LHCN-M2 (cell line): ENCODE results near the gene LIN7C. TPM values are rescaled to one million over a fixed set of nuclear protein-coding genes. Genes with fewer than 3 reads are reported as not detected.
"Not testable (repeated sequence)": the region's sequence is repeated elsewhere in the genome, so short reads cannot be mapped to it uniquely, and the experiment has no call there.

Source experiments
- DNase-seq: peaks from one replicate; pipeline ENCODE4 v3.0.0-alpha.2; 2012; ENCODE audit warnings: low read depth
- polyA plus RNA-seq: library from polyadenylated mRNA; unstranded; fragments of >200 nt; gene quantifications from one replicate; pipeline ENCODE4 v1.2.1, GENCODE V29; 2012; ENCODE audit warnings: missing spikeins
- total RNA-seq: library from RNA; depleted of rRNA; stranded (reverse); fragments of >200 nt; gene quantifications from 2 replicates; pipeline ENCODE4 v1.2.3, GENCODE V29; 2014; rRNA removed

LIN7C gene, protein sequence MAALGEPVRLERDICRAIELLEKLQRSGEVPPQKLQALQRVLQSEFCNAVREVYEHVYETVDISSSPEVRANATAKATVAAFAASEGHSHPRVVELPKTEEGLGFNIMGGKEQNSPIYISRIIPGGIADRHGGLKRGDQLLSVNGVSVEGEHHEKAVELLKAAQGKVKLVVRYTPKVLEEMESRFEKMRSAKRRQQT
- 44.0 and 44.8 TPM in 2 replicates for total RNA-seq
- polyA plus RNA-seq, result 4.8 TPM

DNA sequence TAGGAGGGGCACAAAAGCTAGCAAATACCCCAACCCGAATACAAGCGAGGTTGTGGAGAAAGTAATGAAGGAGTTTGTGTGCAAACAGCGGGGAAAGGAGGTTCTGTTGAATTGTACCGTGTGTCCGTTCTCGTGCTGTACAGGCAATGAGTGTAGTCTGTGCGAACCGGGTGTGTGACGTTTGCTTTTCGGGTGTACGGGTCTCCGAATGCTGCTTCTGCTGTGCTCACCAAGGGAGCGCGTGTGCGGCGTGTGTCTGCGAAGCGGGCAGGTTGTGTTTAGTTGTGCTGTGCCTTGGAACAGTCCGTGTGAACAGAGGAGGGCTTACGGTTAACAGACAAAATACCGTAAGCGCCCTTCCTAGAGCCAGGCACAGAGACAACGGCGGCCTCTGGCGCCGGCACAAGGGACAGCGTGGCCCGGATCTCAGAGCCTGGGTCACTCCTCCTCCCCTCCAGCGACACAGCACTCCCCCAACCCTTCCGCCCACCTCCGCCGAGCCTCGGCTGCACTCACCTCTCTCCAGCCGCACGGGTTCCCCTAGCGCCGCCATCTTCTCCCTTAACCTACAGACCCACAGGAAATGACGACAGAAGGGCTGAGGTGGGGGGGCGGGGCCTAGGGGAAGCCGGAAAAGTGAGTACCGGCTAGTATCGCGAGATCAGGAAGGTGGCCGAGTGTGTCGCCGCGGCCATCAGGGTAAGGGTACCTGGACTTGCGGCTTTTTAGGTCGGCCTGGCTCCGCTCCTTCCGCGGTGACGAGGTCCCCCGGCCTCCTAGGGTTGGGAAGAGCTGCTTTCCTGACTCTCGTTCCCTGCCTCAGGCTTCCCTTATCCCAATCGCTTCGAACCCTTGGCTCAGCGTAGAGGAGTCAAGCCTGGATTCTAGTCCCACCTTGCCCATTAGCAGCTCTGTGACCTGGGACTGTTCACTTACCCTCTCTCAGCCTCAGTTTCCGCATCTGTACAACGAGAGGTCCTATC is at the start of gene LIN7C:
LIN7C (minus strand) TSS at position 570 of the 983 bp plus-strand sequence; CDS start at position 553, 17 bp downstream.
- peak; percentile 94 for DNase-seq

DNA sequence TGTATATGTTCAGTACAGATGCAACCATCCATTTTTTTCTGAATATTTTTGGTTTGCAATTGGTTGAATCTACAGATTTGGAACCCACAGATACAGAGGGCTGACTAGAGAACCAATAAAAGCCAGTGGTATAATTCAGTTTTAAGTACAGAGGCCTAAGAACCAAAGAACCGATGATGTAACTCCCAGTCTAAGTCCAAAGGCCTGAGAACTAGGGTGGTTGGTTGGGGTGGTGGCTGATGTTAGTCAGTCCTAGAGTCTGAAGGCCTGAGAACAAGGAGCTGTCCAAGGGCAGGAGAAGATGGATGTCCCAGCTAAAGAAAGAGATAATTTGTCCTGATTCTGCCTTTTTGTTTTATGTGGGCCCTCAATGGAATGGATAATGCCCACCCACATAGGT is 48.7 kb upstream of the LIN7C start:
- DNase-seq, result no peak

DNA sequence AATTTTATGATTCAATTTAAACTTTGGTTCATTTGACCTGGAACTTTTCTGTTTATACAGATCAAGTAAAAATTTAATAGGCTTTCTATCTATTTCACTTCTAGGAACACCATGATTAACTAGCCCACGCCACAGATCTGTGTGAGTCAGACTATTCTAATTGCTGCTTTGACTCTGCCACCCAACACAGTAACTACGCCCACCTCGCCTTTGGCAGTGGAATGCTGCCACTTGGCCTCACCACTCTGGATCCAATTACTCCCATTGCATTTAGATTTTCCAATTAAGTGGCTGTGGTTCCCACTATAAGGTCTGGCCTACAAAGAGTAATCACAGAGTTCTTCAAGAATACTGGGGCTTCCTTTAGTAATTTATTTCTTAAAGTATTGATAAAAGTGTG is 46.6 kb upstream of the LIN7C start:
- DNase-seq, result peak; percentile 53

DNA sequence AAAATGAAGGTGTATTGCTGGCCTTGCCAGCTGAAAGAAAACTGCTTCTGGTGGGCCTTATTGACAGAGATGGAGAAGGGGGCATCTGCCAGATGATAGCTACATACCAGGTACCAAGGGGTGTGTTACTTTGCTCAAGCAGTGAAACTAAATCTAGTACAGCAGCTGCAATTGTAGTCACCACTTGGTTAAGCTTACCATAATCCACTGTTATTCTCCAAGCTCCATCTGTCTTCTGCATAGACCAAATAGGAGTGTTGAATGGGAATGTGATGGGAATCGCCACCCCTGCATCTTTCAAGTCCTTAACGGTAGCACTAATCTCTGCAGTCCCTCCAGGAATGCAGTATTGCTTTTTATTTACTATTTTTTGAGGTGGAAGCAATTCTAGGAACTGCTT is 45.8 kb upstream of the LIN7C start:
- DNase-seq, result no peak

DNA sequence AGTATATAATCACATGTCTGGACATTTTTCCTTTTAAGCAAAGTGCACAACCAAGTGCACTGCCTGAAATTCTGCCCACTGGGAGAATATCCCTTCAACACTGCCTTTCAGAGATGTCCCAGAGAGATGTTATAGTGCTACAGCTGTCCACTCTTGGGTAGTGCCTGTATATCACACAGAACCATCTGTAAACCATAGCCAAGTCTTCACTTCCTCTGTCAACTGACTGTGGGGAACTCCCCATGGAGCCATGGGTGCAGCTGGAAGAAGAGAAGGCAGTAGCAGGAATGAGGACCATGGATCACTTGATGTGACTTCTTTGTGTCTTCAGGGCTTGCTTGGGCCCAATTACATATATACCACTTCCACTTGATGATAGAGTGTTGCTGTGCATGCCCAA is 44.6 kb upstream of the LIN7C start:
- DNase-seq, result no peak

DNA sequence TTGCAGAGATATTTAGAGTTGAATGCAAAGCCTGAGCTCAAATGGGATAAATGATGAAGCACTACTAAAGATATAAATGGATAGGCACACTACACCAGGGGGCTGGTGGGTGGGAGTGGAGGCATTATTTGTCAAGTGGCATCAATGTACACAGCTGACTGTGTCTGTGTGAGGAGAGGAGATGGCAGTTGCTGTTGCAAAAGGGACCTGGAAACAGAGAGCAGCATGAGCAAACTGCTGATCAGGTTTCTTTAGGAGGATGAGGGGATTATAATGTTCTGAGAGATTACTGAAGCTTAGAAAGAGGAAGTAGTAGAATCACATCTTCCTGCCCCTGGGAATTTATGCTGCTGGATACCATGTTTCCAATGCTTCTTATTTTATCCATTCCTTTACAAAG is 39.4 kb upstream of the LIN7C start:
- DNase-seq, result peak; percentile 40

DNA sequence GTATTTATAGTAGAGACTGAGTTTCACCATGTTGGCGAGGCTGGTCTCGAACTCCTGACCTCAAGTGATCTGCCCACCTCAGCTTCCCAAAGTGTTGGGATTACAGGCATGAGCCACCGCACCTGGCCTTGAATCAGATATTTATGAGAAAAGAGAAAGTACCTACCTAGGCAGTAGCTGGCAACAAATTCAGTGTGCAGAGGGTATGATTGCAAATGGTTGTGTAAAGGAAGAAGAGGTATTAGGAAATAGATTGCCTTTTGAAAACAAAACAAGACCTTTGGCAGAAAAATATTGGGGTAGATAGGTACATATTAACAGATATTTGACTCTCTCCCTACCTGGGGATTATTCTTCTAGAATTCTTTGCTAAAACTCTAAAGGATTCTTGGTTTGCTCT is 38.5 kb upstream of the LIN7C start:
- DNase-seq, result no peak

DNA sequence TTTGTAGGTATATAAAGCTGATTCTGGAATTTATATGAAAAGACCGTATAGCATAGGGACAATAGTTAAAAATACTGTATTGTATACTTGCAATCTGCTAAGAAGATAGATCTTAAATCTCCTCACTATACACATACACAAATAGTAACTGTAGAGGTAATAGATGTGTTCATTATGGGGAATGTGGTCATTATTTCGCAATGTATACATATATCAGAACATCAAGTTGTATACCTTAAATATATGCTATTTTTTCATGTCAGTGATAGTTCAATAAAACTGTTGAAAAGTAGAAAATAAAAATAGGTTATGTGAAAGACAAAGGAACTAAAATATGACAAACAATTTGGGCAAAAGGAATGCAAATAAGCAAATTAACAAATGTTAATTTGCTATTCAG is 35.2 kb upstream of the LIN7C start:
- DNase-seq, result no peak

DNA sequence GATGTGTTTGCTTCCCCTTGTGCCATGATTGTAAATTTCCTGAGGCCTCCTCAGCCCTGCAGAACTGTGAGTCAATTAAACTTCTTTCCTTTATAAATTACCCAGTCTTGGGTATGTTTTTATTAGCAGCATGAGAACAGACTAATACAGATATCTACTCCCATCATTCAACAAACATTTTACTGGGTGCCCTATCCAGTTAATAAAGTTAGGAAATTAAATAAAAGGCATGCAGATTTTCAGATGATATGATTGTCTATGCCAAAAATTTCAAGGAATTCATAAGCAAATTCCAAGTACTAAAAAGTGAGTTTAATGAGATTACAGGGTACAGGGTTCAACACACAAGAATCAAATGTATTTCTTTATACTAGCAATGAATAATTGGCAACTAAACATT is 33.5 kb upstream of the LIN7C start:
- DNase-seq, result no peak

DNA sequence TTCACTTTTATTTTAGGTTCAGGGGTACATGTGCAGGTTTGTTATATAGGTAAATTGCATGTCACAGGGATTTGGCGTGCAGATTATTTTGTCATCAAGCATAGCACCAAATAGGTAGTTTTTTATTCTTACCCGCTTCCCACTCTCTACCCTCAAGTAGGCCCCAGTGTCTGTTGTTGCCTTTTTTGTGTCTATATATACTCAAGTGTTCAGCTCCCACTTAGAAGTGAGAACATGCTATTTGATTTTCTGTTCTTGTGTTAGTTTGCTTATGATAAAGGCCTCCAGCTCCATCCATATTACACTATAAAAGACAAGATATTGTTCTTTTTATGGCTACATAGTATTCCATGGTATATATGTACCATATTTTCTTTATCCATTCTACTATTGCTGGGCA is 28.5 kb upstream of the LIN7C start:
- DNase-seq, result no peak

DNA sequence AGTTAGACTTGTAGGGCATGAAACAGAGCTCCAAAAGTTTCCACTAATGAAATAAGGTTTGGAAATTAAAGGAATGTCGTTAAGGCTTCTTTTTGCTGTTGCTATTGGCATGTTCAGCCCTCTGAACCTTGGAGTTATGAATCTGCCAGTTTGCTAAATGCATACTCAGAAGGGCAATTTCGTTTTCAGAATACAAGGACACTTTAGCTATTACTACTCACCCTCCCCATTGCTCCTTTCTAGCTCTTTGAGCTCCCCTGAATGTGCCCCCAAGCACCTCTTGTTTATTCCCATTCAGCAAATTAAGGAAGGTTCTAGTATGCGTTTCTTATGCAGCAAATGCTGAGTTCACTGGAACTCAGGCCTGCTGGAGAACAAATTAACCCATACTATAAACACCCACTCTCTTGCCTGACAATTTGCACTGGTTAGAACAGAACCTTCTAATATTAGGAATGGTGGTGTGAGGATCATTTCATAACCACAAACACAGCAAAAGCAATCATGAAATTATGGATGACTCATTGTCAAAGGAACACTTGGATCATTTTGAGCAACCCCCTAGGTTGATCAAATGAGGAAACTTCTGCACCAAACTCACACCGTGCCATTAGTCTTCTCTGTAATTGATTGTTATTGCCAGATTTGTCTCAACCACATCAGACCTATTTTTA is 26.2 kb upstream of the LIN7C start:
- DNase-seq, result peak; percentile 40

DNA sequence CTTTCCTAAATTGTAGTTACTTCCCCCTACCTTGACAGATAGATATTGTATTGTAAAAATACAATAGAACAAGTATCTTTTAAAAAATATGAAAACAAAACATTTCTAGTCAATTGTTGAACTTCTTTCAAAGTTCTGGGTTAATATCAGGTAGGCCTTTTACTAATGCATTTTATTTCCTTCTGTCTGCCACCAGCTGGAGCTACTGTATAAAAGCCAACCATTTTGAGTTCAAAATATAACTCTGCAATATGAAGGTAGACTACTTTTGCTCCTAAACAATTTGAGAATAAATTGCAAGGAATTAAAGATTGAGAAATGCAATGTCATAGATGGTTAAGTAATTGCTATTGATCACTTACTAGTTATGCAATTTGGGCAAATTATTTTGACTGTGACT is 22.1 kb upstream of the LIN7C start:
- DNase-seq, result no peak

DNA sequence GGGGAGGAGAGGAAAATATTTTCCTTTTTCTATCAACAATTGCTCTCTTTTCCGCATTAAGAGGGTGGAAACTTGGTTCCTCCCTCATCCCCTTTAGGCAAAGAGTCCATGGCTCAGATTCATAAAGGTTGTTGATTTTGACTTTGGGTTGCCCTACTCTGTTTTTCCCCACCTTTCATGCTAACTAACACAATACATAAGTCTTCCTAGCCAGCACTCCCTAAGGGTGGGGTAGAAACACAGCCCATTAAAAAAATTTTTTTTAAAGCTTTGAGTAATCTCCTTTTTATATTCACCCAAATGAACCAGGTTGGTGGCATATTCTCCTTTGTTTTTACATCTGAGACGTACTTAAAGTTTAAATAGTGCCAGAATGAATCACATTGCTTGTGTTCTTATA is 20.0 kb upstream of the LIN7C start:
- DNase-seq, result no peak

DNA sequence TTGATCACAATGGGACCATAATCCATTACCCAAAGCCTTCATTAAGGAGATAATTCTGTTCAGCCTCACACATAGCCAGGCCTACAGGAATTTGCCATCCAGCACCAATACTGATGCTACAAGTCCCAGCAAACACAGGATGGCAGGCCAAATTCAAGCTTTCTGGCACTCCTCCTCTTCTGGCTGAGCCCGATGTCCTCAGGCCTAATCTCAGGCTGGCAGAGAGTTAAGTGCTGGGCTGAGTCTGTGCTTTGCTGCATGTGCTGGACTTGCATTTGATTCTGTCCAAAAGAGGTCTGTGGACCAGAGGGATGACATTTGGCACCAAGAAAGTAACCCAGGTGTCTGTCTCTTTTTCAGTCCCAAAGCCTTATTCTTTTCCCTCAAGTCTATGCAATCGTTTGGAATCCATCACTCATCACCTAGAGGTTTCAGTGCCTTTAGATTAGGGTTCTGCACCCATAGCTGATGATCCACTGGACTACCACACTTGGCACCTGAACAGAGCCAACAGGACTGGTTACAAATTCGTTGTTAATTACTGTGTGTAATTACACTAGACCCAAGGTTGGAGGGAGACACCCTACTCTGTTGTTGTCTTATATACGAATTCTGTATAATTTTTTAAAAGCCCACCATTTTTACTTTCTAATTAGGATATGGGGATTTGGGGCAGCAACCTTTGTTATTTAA is 19.4 kb upstream of the LIN7C start:
- DNase-seq, result no peak

DNA sequence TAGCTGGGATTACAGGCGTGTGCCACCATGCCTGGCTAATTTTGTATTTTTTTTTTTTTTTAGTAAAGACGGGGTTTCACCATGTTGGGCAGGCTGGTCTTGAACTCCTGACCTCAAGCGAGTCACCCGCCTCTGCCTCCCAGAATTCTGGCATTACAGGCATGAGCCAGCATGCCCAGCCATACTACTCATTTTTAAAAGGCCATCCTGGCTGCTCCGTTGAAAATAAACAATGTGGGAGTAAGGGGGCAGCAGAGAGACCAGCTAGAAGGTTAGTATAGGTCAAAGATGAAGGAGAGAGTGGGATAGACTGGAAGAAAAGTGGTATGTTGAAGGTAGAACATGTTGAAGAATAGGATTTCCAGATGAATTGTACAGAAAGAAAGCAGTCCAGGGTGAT is 17.6 kb upstream of the LIN7C start:
- peak; percentile 79 for DNase-seq

DNA sequence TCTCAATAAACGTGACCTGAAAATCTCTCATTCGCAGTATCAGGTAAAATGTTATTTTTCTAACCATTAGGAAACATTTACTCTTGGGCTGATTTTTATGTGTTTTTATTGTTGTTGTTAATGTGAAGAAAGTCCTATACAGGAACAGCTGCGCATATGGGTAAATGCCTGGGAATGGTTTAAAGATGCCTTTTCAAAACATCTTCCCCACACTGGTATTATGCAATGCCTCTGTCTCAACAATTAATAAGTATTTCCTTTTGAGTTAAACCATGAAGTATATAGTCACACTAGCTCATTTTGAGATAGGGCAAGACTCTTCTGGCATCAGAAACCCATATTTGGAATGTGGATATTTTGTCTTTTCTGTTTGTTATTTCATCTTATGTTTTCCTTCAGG is 13.7 kb upstream of the LIN7C start:
- peak; percentile 29 for DNase-seq

DNA sequence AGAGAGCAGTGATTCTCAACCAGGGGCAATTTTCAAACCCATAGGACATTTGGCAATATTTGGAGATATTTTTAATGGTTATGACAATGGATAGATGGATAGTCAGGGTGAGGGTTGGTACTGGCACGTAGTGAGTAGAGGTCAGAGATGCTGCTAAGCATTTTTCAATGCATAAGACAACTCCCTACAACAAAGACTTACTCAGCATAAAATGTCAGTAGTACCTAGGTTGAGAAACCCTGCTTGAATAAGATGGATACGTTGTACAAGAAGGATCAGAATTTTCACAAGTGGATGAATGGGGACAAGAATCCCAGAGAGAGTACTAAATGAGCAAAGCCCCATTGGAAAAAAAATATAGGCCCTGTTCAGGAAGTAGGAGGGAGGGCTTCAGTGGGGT is 11.9 kb upstream of the LIN7C start:
- DNase-seq, result no peak

DNA sequence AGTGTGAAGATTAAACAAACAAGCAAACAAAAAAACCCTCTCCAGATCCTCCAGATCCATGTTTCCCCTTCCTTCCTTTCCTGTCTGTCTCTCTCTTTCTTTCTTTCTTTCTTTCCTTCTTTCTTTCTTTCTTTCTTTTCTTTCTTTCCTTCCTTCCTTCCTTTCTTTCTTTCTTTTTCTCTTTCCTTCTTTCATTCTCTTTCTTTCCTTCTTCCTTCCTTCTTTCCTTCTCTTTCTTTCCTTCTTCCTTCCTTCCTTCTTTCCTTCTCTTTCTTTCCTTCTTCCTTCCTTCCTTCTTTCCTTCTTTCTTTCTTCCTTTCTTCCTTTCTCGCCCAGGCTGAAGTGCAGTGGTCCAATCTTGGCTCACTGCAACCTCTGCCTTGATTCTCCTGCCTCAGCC is 10.9 kb upstream of the LIN7C start:
- DNase-seq, result not testable (repeated sequence)

DNA sequence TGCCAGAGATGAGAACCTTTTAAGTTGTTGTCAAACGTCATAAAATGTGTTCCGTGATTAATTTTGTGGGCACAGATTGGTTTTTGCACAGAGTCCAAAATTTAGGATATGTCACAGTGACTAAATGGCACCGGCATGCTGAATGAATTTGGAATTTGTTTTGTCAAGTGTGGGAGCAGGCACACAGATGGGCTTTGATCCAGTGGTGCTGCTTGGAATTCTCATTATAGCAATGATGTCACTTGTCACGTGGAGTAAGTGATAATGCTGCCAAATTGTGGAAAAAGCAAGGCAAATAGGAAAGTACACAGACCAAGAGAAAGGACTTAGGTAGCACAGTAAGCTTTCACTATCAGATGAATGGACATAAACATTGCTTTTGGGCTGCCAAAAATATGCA is 8.0 kb upstream of the LIN7C start:
- peak; percentile 82 for DNase-seq

DNA sequence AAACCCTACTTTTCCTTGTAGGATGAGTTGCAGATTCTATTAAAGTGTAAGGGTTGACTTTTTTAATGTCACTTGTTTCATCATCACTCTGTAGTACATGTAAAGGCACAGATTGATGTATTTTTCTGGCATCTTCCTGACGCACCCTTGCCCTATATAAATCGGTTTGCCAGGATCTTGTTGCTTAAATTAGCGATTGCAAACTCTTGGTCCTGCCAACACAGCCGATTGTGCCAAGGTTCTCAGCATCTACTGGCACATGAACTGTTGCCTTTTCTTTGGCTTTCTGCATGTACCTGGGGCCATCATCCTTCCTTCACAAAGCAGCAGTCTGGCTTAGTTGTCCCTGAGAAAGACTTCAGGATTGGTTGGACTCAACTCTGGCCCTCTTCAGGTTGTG is 7.5 kb upstream of the LIN7C start:
- no peak for DNase-seq

DNA sequence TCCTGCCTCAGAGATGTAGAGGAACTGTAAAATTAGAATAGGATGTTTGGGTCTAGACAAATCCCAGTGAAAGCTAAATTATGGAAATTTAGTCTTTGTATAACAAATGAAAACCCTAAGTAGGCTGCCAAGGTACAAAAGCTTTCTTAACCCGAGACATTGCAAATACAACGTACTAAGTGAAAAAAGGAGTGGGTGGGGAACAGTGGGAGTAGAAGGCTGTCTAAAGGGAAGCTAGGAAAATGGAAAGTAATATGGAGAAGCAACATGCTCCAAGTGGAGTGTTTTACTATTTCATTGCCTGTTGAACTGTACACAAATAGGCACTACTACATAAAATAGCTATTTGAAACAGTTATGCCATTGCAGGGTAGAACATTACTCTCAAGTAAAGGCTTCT is 6.8 kb upstream of the LIN7C start:
- DNase-seq, result no peak

DNA sequence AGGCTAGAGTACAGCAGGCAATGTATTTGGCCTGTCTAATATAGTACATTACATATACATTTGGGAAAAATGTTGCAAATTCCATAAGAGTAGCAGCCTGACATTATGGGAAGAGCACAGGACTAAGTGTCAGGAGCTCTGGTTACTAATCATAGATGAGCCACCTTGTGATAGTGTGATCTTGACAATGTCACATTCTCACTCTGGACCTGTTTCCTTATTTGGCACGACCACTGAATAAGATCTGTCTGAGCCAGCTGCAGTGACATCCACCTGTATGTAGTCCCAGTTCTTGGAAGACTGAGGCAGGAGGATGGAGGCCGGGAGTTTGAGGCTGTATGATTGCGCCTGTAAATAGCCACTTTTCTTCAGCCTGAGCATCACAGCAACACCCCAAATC is 5.7 kb upstream of the LIN7C start:
- no peak for DNase-seq
